HepG2 (cell line): ENCODE results near the gene SYTL5. TPM values are rescaled to one million over a fixed set of nuclear protein-coding genes. Genes with fewer than 3 reads are reported as not detected.

ENCODE experiments used
- ATAC-seq: fragments of 200-7000 bp; cut with Tn5 transposase; 3 replicates; pipeline ENCODE4 v1.9.1; 2020; ENCODE audit warnings: mild to moderate bottlenecking, moderate library complexity
- BruUV-seq: library from RNA; stranded (reverse); fragments of 400-500 nt; replicated peaks from 2 replicates; lab custom pipeline; 2021; lab: Mats Ljungman, UMichigan
- CTCF ChIA-PET: fragments of 300-600 bp; formaldehyde crosslinking; extraction: SDS; loops from one replicate; lab custom pipeline; 2021; ENCODE audit warnings: low total read pairs, inconsistent platforms, low intra/inter-chr PET ratio; lab: Yijun Ruan, JAX
- POLR2A ChIA-PET: fragments of 350-600 bp; sonication (Branson Sonifier 250); formaldehyde crosslinking; loops from one replicate; lab custom pipeline; 2020; ENCODE audit warnings: antibody characterized with exemption, inconsistent platforms; lab: Yijun Ruan, JAX
- DNase-seq: peaks from one replicate; pipeline ENCODE4 v3.0.0-alpha.2; 2015; ENCODE audit warnings: low spot score
- FAIRE-seq: peaks from 3 replicates; lab custom pipeline; 2011; peaks lifted over from hg19 to GRCh38; lab: Jason Lieb, UNC
- H2AFZ ChIP-seq: one replicate; pipeline ENCODE4 v1.6.1; 2011; ENCODE audit warnings: low read length, inconsistent platforms
- H3K27ac ChIP-seq: fragments of 300-600 bp; 3 replicates; pipeline ENCODE4 v1.8.0; 2011; ENCODE audit warnings: mixed run types, mild to moderate bottlenecking, mixed read lengths, low read length, inconsistent platforms; ENCODE audit not compliant: insufficient read depth; ENCODE audit errors: extremely low read length
- H3K27me3 ChIP-seq, 2 experiments: fragments of 200-600 bp in 1 of 2; 2 replicates in 1 of 2; 3 replicates in 1 of 2; pipeline versions ENCODE4 v1.6.0 to v1.8.0; 2011; ENCODE audit warnings: low read length in 2 of 2, mild to moderate bottlenecking in 2 of 2, moderate library complexity in 2 of 2, inconsistent platforms in 1 of 2; ENCODE audit not compliant: insufficient read depth in 2 of 2, control insufficient read depth in 1 of 2
- H3K36me3 ChIP-seq, 2 experiments: fragments of 200-600 bp in 1 of 2; replicated peaks in 1 of 2; 2 replicates in 1 of 2; 3 replicates in 1 of 2; pipeline versions ENCODE4 v1.5.1 to v1.8.0; 2011; ENCODE audit warnings: low read length in 2 of 2, inconsistent platforms in 1 of 2; ENCODE audit not compliant: insufficient read depth in 2 of 2, control insufficient read depth in 1 of 2
- H3K4me1 ChIP-seq: 2 replicates; pipeline ENCODE4 v1.5.1; 2012; ENCODE audit warnings: low read length, inconsistent platforms; ENCODE audit not compliant: insufficient read depth
- H3K4me2 ChIP-seq: 2 replicates; pipeline ENCODE4 v1.6.0; 2011; ENCODE audit warnings: low read depth, low read length, inconsistent platforms
- H3K4me3 ChIP-seq, 3 experiments: fragments of 200-600 bp in 1 of 3; sonication (generic), shearing (Covaris generic) in 1 of 3; replicated peaks in 1 of 3; 2 replicates each; pipeline ENCODE4 v1.5.1; 2011 to 2016; ENCODE audit warnings: low read length in 3 of 3, inconsistent platforms in 2 of 3, low read depth in 2 of 3, mild to moderate bottlenecking in 2 of 3, control low read depth in 1 of 3, mixed read lengths in 1 of 3; ENCODE audit not compliant: insufficient read depth in 1 of 3
- H3K79me2 ChIP-seq: one replicate; pipeline ENCODE4 v1.6.1; 2011; ENCODE audit warnings: low read length, inconsistent platforms; ENCODE audit not compliant: insufficient read depth
- H3K9ac ChIP-seq: 2 replicates; pipeline ENCODE4 v1.6.0; 2011; ENCODE audit warnings: mild to moderate bottlenecking, low read depth, low read length, inconsistent platforms; ENCODE audit not compliant: insufficient read depth
- H3K9me3 ChIP-seq: 2 replicates; pipeline ENCODE4 v1.5.1; 2012; ENCODE audit warnings: mild to moderate bottlenecking, low read length
- H4K20me1 ChIP-seq: 2 replicates; pipeline ENCODE4 v1.6.0; 2011; ENCODE audit warnings: inconsistent platforms, mild to moderate bottlenecking, low read length, moderate library complexity; ENCODE audit not compliant: insufficient read depth
- MAFG ChIP-seq: sonication (generic); formaldehyde crosslinking; IDR thresholded peaks from 2 replicates; pipeline ENCODE4 v1.5.1; 2020; ENCODE audit warnings: mild to moderate bottlenecking, missing genetic modification reagents
- PBX2 ChIP-seq: IDR thresholded peaks from 2 replicates; pipeline ENCODE4 v1.6.1; 2016; ENCODE audit warnings: control low read depth
- SNAPC2 ChIP-seq: sonication (generic); formaldehyde crosslinking; IDR thresholded peaks from 2 replicates; pipeline ENCODE4 v1.8.1; 2022; ENCODE audit warnings: mild to moderate bottlenecking, missing genetic modification reagents
- ZBTB46 ChIP-seq: sonication (generic); formaldehyde crosslinking; IDR thresholded peaks from 2 replicates; pipeline ENCODE4 v1.4.0; 2020; ENCODE audit warnings: mild to moderate bottlenecking, missing genetic modification reagents, borderline replicate concordance
- ZNF709 ChIP-seq: sonication (generic); formaldehyde crosslinking; IDR thresholded peaks from 2 replicates; pipeline ENCODE4 v1.5.0; 2020; ENCODE audit warnings: mild to moderate bottlenecking, missing genetic modification reagents
- ZNF784 ChIP-seq: sonication (generic); formaldehyde crosslinking; IDR thresholded peaks from 2 replicates; pipeline ENCODE4 v1.5.1; 2020; ENCODE audit warnings: missing genetic modification reagents, mild to moderate bottlenecking, borderline replicate concordance
- WGBS: methylation state at CpG from one replicate; pipeline ENCODE4 v1.1.6; 2017; ENCODE audit warnings: low lambda C conversion rate; 5-methylcytosine and 5-hydroxymethylcytosine counted together
- in situ Hi-C: cut with HindIII; loops from 2 replicates; pipeline ENCODE4 v1.10.0; 2017; ENCODE audit warnings: low pct_unique_long_range_greater_than_20kb; ENCODE audit not compliant: extremely low pct_ligation_motif_present
- intact Hi-C: fragments of 100-400 bp; cut with micrococcal nuclease; formaldehyde crosslinking; loops from one replicate; pipeline ENCODE4 v1.10.0; 2022; ENCODE audit not compliant: unreplicated experiment
- polyA plus RNA-seq, 8 experiments: library from polyadenylated mRNA; depleted of rRNA in 3 of 8; stranded (reverse) in 7 of 8; unstranded in 1 of 8; fragments of >200 nt; fragmentation: Illumina TruSeq in 4 of 8; extraction: Trizol in 4 of 8; gene quantifications; 2 replicates each; pipeline versions ENCODE4 v1.2.1 to v1.2.3, GENCODE V29; 2011 to 2016; ENCODE audit warnings: low read depth in 4 of 8, missing spikeins in 1 of 8, mixed read lengths in 1 of 8; ENCODE audit not compliant: insufficient read depth in 1 of 8
- total RNA-seq, 5 experiments: library from RNA; depleted of rRNA; stranded (reverse); fragments of >200 nt; fragmentation: Illumina TruSeq; extraction: Trizol; gene quantifications; 2 replicates each; pipeline ENCODE4 v1.2.3, GENCODE V29; 2016; ENCODE audit warnings: low read depth in 1 of 5
- TF ChIP-seq, protein P1 (sequence below), 2 experiments: sonication (generic) in 1 of 2; formaldehyde crosslinking in 1 of 2; IDR thresholded peaks; 2 replicates each; pipeline versions ENCODE4 v1.5.1 to v1.6.1; 2011 to 2020; ENCODE audit warnings: borderline replicate concordance in 1 of 2, low read depth in 1 of 2, low read length in 1 of 2, mild to moderate bottlenecking in 1 of 2, missing genetic modification reagents in 1 of 2, moderate library complexity in 1 of 2
- TF ChIP-seq, protein P2 (sequence below): IDR thresholded peaks from 2 replicates; pipeline ENCODE4 v1.6.1; 2018; ENCODE audit warnings: missing genetic modification reagents
- TF ChIP-seq, protein P3 (sequence below): sonication (generic); formaldehyde crosslinking; IDR thresholded peaks from 2 replicates; pipeline ENCODE4 v1.4.0; 2020; ENCODE audit warnings: missing genetic modification reagents
- TF ChIP-seq, protein P4 (sequence below): sonication (generic); formaldehyde crosslinking; IDR thresholded peaks from 2 replicates; pipeline ENCODE4 v1.4.0; 2020; ENCODE audit warnings: missing genetic modification reagents, borderline replicate concordance

Gene SYTL5
- total and polyA plus RNA-seq, 2 of the 13 experiments (the other 11 are each of a cell fraction or from before 2014, with no cell fraction given): not detected

- H3K36me3 ChIP-seq: no peaks in the 10 kb centered on the region
- no peak overlapping the region for H2AFZ ChIP-seq
- intact Hi-C loops (loop anchor here (10.0 kb wide), 1 partner anchor 1103 kb away; no protein-coding TSS in a partner anchor), in situ Hi-C loops (no loop called here)
- no peak for DNase-seq
- H3K9ac ChIP-seq: no peak overlapping the region
- no peaks in the 10 kb centered on the region for H3K79me2 ChIP-seq
- no peak overlapping the region for H3K4me3 ChIP-seq
- ATAC-seq: no peak
- H4K20me1 ChIP-seq: no peaks in the 10 kb centered on the region
- H3K4me1 ChIP-seq: no peaks in the 10 kb centered on the region
- no peak overlapping the region for H3K4me2 ChIP-seq
- H3K27ac ChIP-seq: no peak overlapping the region
- no TSS peak for BruUV-seq
- 0% methylated on average over 1 of the region's 1 CpG for WGBS
- CTCF ChIA-PET: no interaction called here
- POLR2A ChIA-PET: no interaction called here
- H3K27me3 ChIP-seq: no peaks in the 10 kb centered on the region
- H3K9me3 ChIP-seq: no peaks in the 10 kb centered on the region
- FAIRE-seq: no peak
- TF ChIP-seq ZNF709 (CRISPR knock-in tag): no peak
- TF ChIP-seq, protein P1, sequence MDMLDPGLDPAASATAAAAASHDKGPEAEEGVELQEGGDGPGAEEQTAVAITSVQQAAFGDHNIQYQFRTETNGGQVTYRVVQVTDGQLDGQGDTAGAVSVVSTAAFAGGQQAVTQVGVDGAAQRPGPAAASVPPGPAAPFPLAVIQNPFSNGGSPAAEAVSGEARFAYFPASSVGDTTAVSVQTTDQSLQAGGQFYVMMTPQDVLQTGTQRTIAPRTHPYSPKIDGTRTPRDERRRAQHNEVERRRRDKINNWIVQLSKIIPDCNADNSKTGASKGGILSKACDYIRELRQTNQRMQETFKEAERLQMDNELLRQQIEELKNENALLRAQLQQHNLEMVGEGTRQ (IDR thresholded peaks at IDR 0.05; ENCODE audit: low read depth, low read length): no peak
- TF ChIP-seq, protein P1 (CRISPR knock-in tag; IDR thresholded peaks at IDR 0.05; ENCODE audit: borderline replicate concordance): no peak
- TF ChIP-seq MAFG (CRISPR knock-in tag): no peak
- TF ChIP-seq, protein P2, sequence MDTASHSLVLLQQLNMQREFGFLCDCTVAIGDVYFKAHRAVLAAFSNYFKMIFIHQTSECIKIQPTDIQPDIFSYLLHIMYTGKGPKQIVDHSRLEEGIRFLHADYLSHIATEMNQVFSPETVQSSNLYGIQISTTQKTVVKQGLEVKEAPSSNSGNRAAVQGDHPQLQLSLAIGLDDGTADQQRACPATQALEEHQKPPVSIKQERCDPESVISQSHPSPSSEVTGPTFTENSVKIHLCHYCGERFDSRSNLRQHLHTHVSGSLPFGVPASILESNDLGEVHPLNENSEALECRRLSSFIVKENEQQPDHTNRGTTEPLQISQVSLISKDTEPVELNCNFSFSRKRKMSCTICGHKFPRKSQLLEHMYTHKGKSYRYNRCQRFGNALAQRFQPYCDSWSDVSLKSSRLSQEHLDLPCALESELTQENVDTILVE (CRISPR knock-in tag): no peak
- TF ChIP-seq, protein P3, sequence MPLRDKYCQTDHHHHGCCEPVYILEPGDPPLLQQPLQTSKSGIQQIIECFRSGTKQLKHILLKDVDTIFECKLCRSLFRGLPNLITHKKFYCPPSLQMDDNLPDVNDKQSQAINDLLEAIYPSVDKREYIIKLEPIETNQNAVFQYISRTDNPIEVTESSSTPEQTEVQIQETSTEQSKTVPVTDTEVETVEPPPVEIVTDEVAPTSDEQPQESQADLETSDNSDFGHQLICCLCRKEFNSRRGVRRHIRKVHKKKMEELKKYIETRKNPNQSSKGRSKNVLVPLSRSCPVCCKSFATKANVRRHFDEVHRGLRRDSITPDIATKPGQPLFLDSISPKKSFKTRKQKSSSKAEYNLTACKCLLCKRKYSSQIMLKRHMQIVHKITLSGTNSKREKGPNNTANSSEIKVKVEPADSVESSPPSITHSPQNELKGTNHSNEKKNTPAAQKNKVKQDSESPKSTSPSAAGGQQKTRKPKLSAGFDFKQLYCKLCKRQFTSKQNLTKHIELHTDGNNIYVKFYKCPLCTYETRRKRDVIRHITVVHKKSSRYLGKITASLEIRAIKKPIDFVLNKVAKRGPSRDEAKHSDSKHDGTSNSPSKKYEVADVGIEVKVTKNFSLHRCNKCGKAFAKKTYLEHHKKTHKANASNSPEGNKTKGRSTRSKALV (CRISPR knock-in tag): no peak
- TF ChIP-seq ZNF784: no peak
- no peak for TF ChIP-seq PBX2
- TF ChIP-seq SNAPC2 (CRISPR knock-in tag): no peak
- TF ChIP-seq, protein P4, sequence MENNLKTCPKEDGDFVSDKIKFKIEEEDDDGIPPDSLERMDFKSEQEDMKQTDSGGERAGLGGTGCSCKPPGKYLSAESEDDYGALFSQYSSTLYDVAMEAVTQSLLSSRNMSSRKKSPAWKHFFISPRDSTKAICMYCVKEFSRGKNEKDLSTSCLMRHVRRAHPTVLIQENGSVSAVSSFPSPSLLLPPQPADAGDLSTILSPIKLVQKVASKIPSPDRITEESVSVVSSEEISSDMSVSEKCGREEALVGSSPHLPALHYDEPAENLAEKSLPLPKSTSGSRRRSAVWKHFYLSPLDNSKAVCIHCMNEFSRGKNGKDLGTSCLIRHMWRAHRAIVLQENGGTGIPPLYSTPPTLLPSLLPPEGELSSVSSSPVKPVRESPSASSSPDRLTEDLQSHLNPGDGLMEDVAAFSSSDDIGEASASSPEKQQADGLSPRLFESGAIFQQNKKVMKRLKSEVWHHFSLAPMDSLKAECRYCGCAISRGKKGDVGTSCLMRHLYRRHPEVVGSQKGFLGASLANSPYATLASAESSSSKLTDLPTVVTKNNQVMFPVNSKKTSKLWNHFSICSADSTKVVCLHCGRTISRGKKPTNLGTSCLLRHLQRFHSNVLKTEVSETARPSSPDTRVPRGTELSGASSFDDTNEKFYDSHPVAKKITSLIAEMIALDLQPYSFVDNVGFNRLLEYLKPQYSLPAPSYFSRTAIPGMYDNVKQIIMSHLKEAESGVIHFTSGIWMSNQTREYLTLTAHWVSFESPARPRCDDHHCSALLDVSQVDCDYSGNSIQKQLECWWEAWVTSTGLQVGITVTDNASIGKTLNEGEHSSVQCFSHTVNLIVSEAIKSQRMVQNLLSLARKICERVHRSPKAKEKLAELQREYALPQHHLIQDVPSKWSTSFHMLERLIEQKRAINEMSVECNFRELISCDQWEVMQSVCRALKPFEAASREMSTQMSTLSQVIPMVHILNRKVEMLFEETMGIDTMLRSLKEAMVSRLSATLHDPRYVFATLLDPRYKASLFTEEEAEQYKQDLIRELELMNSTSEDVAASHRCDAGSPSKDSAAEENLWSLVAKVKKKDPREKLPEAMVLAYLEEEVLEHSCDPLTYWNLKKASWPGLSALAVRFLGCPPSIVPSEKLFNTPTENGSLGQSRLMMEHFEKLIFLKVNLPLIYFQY: no peak
- TF ChIP-seq ZBTB46 (CRISPR knock-in tag): no peak
Measured at GRCh38 chrX:38081909-38082308, 75.6 kb downstream of the SYTL5 start.
